ENCODE measurements around the gene FUT1.

Gene FUT1

GRCh38 chr19:48797103-48797502 is 44.7 kb upstream of the FUT1 start:
- H4K20me1 ChIP-seq (ENCODE audit: insufficient read depth, low read length, poor library complexity, severe bottlenecking), result no peaks in the 10 kb centered on the region
- H2AFZ ChIP-seq (ENCODE audit: low read length), result no peak overlapping the region
- H3K27me3 ChIP-seq (ENCODE audit: insufficient read depth, low read length, poor library complexity, severe bottlenecking), result no peaks in the 10 kb centered on the region
- H3K9ac ChIP-seq (ENCODE audit: low read depth, low read length, poor library complexity, severe bottlenecking), result no peak overlapping the region
- no peak overlapping the region for H3K4me2 ChIP-seq (ENCODE audit: low read depth, low read length, poor library complexity, severe bottlenecking)
- H3F3A ChIP-seq (ENCODE audit: low read depth), result no peaks in the 10 kb centered on the region
- TF ChIP-seq, protein P1, sequence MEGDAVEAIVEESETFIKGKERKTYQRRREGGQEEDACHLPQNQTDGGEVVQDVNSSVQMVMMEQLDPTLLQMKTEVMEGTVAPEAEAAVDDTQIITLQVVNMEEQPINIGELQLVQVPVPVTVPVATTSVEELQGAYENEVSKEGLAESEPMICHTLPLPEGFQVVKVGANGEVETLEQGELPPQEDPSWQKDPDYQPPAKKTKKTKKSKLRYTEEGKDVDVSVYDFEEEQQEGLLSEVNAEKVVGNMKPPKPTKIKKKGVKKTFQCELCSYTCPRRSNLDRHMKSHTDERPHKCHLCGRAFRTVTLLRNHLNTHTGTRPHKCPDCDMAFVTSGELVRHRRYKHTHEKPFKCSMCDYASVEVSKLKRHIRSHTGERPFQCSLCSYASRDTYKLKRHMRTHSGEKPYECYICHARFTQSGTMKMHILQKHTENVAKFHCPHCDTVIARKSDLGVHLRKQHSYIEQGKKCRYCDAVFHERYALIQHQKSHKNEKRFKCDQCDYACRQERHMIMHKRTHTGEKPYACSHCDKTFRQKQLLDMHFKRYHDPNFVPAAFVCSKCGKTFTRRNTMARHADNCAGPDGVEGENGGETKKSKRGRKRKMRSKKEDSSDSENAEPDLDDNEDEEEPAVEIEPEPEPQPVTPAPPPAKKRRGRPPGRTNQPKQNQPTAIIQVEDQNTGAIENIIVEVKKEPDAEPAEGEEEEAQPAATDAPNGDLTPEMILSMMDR (conservative IDR thresholded peaks at IDR 0.05; ENCODE audit: low read length), result no peak
- TF ChIP-seq EZH2phosphoT487 (IDR thresholded peaks at IDR 0.05; ENCODE audit: borderline replicate concordance), result no peak
- no peak overlapping the region for H3K4me3 ChIP-seq (ENCODE audit: low read length, poor library complexity, severe bottlenecking)
- no peaks in the 10 kb centered on the region for H3K9me2 ChIP-seq (replicated peaks; ENCODE audit: low read depth, low read length)
- H3K4me1 ChIP-seq (ENCODE audit: insufficient read depth, low read length, poor library complexity, severe bottlenecking), result peaks cover 9% of the 10 kb centered on the region
- H3K36me3 ChIP-seq (ENCODE audit: insufficient read depth, low read length), result no peaks in the 10 kb centered on the region
- no peaks in the 10 kb centered on the region for H3K9me3 ChIP-seq (ENCODE audit: insufficient read depth, low read depth, low read length)
- no peaks in the 10 kb centered on the region for H3K79me2 ChIP-seq (ENCODE audit: insufficient read depth, low read length)

DNA sequence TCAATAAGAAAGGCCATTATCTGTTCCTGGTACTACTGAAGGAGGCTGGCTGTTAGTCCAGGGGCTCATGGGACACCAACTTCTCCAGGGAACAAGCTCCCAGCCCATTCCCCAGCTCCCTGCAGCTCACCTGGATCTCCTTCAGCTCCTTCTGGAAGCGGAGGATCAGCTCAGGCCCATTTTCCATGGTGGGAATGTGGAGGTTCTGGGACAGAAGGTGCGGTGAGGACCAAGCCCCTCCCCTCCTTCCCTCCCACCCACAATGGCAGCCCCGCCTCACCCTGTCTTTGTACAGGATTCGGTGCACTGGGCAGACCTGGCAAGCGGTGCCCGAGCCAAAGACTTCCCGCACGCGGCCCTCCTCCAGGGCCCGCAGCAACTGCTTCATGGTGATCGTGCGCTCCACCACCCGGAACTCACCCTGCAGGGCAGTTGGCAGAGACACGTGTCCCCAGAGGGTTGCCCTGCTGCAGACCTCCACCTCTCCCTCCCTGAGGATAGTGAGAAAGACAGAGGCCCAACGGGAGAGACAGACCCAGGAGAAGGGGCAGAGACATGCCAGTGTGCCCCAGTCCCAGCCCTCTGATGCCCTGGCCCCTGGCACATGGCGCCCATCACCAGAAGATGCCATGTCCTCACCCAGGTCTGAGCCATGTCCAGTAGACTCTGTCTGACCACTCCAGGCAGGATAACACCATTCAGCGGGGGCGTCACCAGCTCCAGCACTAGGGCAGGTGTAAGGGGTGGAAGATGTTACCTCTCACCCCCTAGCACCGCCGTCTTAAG is 44.0 kb upstream of the FUT1 start:
- no peaks in the 10 kb centered on the region for H3K9me3 ChIP-seq (ENCODE audit: insufficient read depth, low read depth, low read length)
- no peak for TF ChIP-seq EZH2phosphoT487 (IDR thresholded peaks at IDR 0.05; ENCODE audit: borderline replicate concordance)
- TF ChIP-seq, protein P1 (conservative IDR thresholded peaks at IDR 0.05; ENCODE audit: low read length), result no peak
- no peaks in the 10 kb centered on the region for H3K79me2 ChIP-seq (ENCODE audit: insufficient read depth, low read length)
- no peak overlapping the region for H3K4me3 ChIP-seq (ENCODE audit: low read length, poor library complexity, severe bottlenecking)
- H3K4me2 ChIP-seq (ENCODE audit: low read depth, low read length, poor library complexity, severe bottlenecking), result no peak overlapping the region
- no peaks in the 10 kb centered on the region for H3F3A ChIP-seq (ENCODE audit: low read depth)
- no peaks in the 10 kb centered on the region for H4K20me1 ChIP-seq (ENCODE audit: insufficient read depth, low read length, poor library complexity, severe bottlenecking)
- H3K9me2 ChIP-seq (replicated peaks; ENCODE audit: low read depth, low read length), result no peaks in the 10 kb centered on the region
- H3K4me1 ChIP-seq (ENCODE audit: insufficient read depth, low read length, poor library complexity, severe bottlenecking), result peaks cover 9% of the 10 kb centered on the region
- H3K36me3 ChIP-seq (ENCODE audit: insufficient read depth, low read length), result no peaks in the 10 kb centered on the region
- no peaks in the 10 kb centered on the region for H3K27me3 ChIP-seq (ENCODE audit: insufficient read depth, low read length, poor library complexity, severe bottlenecking)
- H2AFZ ChIP-seq (ENCODE audit: low read length), result no peak overlapping the region
- H3K9ac ChIP-seq (ENCODE audit: low read depth, low read length, poor library complexity, severe bottlenecking), result no peak overlapping the region

DNA sequence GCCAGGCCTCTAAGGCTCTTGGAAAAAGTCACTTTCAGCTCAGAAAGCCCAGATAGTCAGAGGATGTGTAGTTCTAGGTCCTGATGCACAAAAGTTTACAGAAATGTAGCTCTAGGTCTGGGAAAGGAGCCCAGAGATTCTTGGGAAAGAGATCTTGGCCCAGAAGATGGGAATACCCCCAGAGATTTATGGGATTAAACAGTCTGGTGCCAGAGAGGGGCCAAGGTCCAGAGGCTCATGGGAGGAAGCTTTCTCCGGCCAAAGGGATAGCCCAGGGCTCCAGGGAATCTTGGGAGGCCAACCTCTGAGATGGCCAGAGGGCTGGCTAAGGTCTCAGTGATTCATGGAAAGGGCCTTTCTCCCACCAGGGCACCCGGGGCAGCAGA is 43.2 kb upstream of the FUT1 start:
- H3K36me3 ChIP-seq (ENCODE audit: insufficient read depth, low read length), result no peaks in the 10 kb centered on the region
- H2AFZ ChIP-seq (ENCODE audit: low read length), result no peak overlapping the region
- no peaks in the 10 kb centered on the region for H3F3A ChIP-seq (ENCODE audit: low read depth)
- H3K4me1 ChIP-seq (ENCODE audit: insufficient read depth, low read length, poor library complexity, severe bottlenecking), result peaks cover 9% of the 10 kb centered on the region
- H3K9me2 ChIP-seq (replicated peaks; ENCODE audit: low read depth, low read length), result no peaks in the 10 kb centered on the region
- H3K9me3 ChIP-seq (ENCODE audit: insufficient read depth, low read depth, low read length), result no peaks in the 10 kb centered on the region
- no peaks in the 10 kb centered on the region for H4K20me1 ChIP-seq (ENCODE audit: insufficient read depth, low read length, poor library complexity, severe bottlenecking)
- H3K4me2 ChIP-seq (ENCODE audit: low read depth, low read length, poor library complexity, severe bottlenecking), result no peak overlapping the region
- no peaks in the 10 kb centered on the region for H3K27me3 ChIP-seq (ENCODE audit: insufficient read depth, low read length, poor library complexity, severe bottlenecking)
- H3K79me2 ChIP-seq (ENCODE audit: insufficient read depth, low read length), result no peaks in the 10 kb centered on the region
- no peak overlapping the region for H3K4me3 ChIP-seq (ENCODE audit: low read length, poor library complexity, severe bottlenecking)
- H3K9ac ChIP-seq (ENCODE audit: low read depth, low read length, poor library complexity, severe bottlenecking), result no peak overlapping the region
- TF ChIP-seq, protein P1 (conservative IDR thresholded peaks at IDR 0.05; ENCODE audit: low read length), result no peak
- no peak for TF ChIP-seq EZH2phosphoT487 (IDR thresholded peaks at IDR 0.05; ENCODE audit: borderline replicate concordance)

All from Loucy (cell line).